Right renal cortex interstitium (tissue), 3 donors: ENCODE data around the gene ZCCHC14. TPM values are rescaled to one million over a fixed set of nuclear protein-coding genes. Genes with fewer than 3 reads are reported as not detected.
"Not testable (repeated sequence)": the region's sequence is repeated elsewhere in the genome, so short reads cannot be mapped to it uniquely, and the experiment has no call there.

Experiments
- DNase-seq, 3 donors: peaks; one replicate each; pipeline ENCODE4 v3.0.0-alpha.2; 2013; ENCODE audit warnings: low read depth in 3 of 3, low spot score in 2 of 3
- polyA plus RNA-seq, 3 donors: library from polyadenylated mRNA; unstranded; fragments of 120-200 nt; gene quantifications; one replicate each; pipeline ENCODE4 v1.2.1, GENCODE V29; 2013; ENCODE audit not compliant: insufficient read length in 3 of 3

Gene ZCCHC14
- polyA plus RNA-seq, 3 donors, result 28.6 to 32.1 (median 30.7) TPM

DNA sequence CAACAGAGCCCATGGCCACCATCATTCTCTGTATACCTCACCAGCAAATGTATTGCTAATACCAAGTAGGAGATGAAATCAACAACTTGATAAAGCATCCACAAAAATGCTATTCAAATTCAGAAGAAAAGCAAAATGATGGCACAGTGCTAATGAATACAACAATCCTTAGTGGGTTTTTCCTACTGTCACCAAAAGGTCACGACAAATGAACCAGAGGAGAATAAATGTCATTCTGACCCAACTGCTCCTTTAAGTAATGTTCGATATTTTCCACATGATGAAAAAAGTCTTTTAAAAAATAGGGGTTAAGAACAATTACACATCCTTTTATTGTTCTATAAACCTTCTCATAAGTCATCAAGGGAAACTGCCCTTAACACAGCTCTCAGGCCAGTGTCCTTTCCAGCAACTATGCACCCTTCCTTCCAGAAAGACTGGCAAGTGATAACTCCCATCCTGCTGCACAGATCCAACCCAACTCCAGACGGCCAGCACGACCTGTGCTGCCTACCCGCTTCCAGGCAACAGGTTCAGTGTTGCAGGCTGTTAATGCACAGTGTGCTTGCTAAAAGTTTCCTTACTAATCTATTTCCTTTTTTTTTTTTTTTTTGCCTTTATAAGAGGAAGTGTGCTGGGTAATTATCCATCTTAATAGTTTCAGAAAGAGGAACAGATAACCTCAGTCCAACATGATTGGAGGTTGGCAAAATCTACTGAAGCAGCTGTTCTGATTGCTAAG is 124.6 kb downstream of the ZCCHC14 start:
- DNase-seq, result no peak

DNA sequence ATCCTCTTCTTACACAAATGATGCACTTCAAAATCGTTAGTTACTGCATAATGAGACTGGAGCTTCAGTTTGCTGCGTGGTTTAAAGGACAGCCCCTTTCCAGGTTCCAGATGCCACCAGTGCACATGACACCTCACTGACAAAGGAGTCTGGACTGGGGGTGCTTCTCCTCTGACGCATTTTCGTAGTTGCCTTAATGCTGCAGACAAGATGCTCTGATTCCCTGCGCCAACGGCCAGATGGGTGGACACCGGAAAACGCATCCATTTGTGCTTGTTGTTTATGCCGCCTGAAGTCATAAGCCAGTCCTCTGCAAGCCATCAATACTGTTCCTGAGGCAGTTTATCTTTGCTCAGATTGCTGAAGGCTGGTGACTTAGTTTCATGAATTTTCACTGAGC is 125.3 kb downstream of the ZCCHC14 start:
- DNase-seq, result no peak

DNA sequence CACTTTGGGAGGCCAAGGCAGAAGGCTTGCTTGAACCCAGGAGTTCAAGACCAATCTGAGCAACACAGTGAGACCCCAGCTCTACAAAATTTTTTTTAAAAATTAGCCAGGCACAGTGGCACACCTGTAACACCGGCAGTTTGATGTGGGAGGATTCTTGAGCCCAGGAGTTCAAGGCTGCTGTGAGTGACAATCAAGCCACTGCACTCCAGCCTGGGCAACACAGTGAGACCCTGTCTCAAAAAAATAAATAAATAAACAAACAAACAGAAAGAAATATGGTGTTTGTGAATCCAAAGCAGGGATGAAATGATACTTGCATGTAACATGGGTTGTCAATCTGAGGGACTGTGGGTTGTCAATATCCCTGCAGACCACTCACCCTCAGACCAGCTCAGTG is 125.9 kb downstream of the ZCCHC14 start:
- no peak for DNase-seq

DNA sequence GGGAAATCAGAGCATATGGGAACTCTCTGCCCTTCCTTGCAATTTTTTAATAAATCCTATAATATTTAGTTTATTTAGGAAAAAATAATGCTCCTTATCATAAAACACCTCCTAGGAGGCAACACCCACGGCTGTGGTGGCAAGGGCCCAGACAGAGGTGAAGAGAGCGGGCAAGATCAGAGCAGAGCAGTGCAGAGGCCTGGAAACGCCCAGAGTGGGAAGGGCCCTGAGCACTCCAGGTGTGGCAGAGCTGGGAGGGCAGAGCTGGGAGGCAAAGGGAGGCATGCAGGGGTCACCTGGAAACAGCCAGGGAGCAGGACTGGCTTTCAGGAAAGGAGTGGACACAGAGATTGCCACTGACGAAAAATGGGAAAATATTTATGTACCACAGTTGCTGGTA is 126.5 kb downstream of the ZCCHC14 start:
- no peak for DNase-seq

DNA sequence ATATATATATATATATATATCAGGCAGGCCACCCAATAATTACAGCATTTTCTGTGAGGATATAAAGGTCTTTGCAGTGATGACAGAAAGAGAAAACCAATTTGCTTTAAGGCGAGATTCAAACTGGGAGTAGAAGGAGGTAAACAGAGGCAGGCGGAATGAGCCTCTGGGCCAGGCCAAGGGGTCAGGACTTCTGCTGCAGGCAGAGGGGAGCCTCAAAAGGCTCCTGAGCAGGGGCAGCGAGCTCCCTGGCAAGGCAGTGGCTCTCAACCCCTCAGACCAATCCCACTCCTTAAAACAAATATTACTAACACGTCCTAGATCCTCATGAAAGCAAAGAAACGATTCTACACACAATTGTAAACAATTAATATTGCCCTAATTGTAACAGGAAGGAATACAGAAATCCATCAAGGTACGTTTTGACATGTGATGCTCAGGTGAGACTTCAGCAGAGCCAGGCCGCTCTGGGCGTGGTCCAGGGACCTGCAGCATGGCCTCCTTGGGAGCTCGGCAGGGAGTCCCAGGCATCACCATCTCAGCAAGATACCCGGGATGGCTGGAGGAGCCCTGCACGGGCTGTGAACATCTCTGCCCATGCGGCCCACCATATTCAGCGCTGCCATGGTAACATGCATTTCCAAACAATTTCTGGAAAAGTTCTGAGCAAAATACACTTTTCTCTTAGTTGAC is 127.7 kb downstream of the ZCCHC14 start:
- no peak for DNase-seq

DNA sequence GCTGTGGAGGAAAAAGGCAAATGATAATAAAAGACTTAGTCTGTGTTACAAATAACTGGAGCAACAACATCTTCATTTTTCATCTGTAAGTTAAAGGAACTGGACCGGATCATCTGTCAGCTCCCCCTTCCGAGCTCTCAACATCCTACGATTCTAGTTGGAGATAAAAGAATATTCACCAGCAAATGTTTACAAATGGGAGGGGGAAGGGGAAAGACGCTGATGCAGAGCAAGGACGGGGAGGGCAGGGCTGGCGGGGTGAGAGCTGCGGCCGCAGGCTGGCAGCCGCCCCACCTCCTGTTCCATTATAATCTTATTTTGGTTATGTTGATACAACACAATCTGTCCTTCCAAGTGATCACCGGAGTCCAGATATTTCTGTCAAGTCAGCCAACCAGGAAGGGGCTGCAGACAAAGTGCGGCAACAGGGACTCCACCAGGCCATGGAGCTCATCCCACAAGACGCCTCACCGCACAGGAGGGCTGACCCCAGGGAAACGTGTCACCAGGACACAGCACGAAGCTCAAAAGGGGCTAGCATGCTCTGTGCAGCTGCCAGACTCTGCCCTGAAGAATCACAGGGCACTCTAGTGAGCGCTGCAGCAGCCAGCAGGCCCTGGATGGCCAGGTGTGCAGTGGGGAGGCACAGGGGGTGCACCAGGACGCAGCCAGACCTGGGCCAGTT is 128.9 kb downstream of the ZCCHC14 start:
- DNase-seq, result no peak

DNA sequence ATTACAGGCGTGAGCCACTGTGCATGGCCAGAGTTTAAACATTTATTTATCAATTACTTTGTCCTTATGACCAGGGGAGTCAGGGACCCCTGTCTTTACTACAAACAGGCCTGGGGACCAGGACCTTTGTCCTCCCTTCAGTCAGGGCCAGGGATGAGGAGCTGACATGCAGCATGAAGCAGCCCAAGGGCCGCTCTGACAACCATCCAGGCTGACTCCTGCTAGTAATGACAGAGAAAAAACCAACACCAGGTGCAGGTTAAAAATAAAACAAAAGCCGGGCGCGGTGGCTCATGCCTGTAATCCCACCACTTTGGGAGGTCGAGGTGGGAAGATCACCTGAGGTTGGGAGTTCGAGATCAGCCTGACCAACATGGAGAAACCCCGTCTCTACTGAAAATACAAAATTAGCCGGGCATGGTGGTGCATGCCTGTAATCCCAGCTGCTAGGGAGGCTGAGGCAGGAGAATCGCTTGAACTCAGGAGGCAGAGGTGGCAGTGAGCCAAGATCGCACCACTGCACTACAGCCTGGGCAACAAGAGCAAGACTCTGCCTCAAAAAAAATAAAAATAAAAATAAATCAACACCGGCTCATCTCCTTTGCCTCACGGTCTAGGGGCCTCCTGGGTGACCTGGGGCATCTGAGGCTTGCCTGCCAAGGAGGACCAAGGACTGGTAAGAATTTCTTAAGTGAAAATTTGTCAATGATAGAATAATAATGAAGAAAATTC is 129.8 kb downstream of the ZCCHC14 start:
- not testable (repeated sequence) for DNase-seq

DNA sequence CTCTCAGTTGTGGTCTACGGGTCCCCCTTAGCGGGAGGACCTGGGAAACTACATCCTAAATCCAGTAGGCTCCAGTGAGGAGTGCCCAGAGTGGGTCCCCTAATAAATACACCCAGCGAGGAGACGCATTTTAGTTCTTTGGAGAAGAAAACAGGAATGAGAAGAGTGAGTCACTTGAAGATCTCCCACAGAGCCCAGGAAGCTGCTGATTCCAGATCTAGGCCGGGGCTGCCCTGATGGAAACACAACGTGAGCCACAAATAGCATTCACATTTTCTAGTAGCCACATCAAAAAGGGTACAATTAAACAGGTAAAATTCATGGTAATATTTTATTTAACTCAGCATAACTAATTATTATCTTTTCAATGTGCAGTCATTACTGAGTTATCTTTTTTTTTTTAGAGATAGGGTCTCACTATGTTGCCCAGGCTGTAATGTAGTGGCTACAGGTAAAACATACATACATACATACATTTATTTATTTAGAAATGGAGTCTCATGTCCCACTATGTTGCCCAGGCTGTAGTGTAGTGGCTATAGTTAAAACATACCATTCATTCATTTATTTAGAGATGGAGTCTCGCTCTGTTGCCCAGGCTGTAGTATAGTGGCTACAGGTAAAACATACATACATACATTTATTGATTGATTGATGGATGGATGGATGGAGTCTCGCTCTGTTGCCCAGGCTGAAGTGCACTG is 130.8 kb downstream of the ZCCHC14 start:
- DNase-seq, result no peak

DNA sequence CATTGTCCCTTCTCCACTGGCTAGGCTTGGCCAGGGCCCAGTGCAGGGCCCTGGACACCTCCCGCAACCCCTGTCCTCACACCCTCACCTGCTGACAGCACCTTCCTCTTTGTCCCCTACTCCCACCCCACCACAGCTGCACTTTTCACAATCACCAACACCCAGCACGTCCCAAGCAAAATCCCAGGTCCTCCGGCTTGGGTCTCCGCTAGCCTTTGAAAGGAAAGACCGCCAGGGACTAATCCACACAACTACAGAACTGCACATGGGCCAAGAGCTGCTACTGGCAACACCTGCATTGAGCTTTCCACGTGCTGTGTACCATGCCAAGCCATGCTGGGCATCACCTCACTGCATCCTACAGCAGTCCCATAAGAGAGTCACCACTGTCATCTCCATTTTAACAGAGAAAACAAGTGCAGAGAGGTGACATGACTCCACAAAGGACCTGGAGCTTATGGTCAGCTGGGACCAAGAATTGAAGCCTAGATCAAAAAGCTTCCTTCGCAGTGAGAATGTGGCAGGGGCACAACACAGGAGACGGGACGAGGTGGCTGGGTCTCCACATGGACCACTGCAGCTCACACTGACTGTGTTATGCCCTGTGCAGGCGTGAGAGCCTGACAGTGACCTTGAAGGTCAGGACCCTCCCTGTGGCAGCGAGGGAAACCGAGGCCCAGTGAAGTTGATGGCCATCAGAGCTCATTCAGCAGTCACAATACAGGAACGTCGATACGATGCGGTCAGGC is 131.8 kb downstream of the ZCCHC14 start:
- no peak for DNase-seq

DNA sequence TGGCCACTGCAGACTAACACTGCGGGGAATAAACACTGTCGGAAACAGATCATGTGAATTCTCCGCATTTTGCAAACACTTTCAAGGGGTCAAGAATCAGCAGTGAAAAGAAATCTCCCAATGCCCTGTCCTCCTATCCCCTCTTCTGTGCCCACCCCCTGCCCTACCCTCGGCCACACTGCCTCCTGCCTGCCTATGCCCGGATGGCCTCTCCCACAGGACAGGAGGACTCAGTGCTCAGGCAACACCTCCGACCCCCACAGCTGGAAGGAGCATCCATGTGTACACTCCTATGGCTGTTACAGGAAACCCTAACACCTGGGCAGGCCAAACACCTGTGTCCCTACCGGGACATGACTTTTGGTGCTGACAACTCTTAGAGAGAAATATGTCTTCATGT is 133.7 kb downstream of the ZCCHC14 start:
- no peak for DNase-seq

DNA sequence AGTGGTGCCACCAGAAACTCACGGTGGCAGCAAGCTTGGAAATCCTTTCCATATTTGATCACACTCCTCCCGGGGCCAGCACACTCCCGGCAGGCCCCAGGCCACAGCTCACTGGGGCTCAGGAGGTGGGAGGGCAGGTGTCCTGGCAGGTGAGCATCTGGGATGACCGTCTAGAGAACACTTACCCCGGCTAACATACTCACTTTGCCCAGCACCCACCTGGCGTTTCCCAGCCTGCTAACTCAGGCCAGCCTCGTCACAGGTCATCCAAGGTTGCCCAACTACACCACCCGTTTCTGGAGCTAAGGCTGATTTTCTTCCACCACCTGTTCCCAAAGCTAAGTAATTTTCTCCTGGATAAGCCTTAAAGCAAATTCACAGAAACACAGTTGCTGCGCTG is 134.1 kb downstream of the ZCCHC14 start:
- no peak for DNase-seq

DNA sequence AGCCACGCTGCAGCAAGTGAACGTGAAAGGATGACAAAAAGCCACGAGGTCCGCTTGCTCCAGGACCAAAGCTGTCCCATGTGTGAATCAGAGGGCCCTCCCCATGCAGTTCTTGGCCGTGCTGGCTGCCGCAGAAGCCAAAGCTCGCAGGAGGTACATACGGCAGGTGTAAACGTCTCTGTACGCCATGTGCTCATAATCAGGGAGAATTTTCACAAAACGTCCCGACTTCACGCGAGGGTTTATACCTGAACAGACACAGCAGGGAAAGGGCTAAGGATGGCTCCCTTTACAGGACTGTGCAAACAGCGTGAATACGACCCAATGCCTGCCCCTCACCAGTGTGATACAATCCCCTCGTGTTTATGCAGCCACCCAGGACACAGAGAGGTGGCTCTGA is 134.6 kb downstream of the ZCCHC14 start:
- DNase-seq, result no peak

DNA sequence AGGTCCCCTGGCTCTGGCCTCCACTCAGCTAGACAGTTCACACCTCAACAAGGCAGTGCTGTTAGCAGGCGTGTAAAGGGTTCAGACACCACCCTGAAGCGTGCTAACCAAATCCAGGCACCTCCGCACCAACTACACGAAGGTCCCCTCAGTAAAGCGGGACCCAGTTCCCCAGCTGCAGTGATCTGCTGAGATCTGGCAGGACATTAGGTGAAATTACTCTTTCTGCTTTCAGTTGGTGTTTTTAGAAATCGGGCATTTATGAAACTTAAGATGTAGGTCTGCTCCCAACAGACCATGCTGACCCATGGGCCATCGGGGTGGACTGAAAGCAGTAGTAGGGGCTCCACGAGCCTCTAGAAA is 136.4 kb downstream of the ZCCHC14 start:
- no peak for DNase-seq

Other genes with a start within 250 kb of the ZCCHC14 start
- gene C16orf95, start 175.6 kb downstream of the ZCCHC14 start, polyA plus RNA-seq, result 1 to 10 TPM; 2.6 to 4.5 (median 3.9) TPM
- 10 to 100 TPM; 18.7 to 22.6 (median 18.9) TPM for gene FBXO31, start 109.2 kb downstream of the ZCCHC14 start, polyA plus RNA-seq
- gene MAP1LC3B, start 100.7 kb downstream of the ZCCHC14 start, polyA plus RNA-seq, result 10 to 100 TPM; 67.1 to 74.8 (median 71.2) TPM
- under 1 TPM; 0.54 to 0.74 (median 0.57) TPM for gene JPH3, start 109.5 kb upstream of the ZCCHC14 start, polyA plus RNA-seq